Lung (tissue), 12 donors: ENCODE results near the gene WIPI1. TPM values are rescaled to one million over a fixed set of nuclear protein-coding genes. Genes with fewer than 3 reads are reported as not detected.

ENCODE experiments used
- ATAC-seq: fragments of 200-7000 bp; cut with Tn5 transposase; one replicate; pipeline ENCODE4 v1.9.1; 2020; ENCODE audit warnings: moderate number of reproducible peaks; ENCODE audit not compliant: insufficient read depth, low FRiP score
- DNase-seq, 3 donors: peaks; one replicate each; pipeline ENCODE4 v3.0.0-alpha.2; 2013 to 2017
- H3K27ac ChIP-seq, 2 donors: one replicate each; pipeline ENCODE4 v1.5.1; 2013; ENCODE audit warnings: mild to moderate bottlenecking in 2 of 2, moderate library complexity in 2 of 2, control low read depth in 1 of 2, inconsistent platforms in 1 of 2, low read depth in 1 of 2, low read length in 1 of 2
- H3K27me3 ChIP-seq, 3 donors: one replicate each; pipeline ENCODE4 v1.5.1; 2013; ENCODE audit warnings: low read length in 2 of 3; ENCODE audit not compliant: control insufficient read depth in 3 of 3, insufficient read depth in 3 of 3
- H3K36me3 ChIP-seq, 4 donors: one replicate each; pipeline ENCODE4 v1.5.1; 2013; ENCODE audit warnings: low read length in 4 of 4, mild to moderate bottlenecking in 1 of 4, moderate library complexity in 1 of 4; ENCODE audit not compliant: control insufficient read depth in 4 of 4, insufficient read depth in 4 of 4
- H3K4me1 ChIP-seq, 5 donors: one replicate each; pipeline ENCODE4 v1.5.1; 2013; ENCODE audit warnings: low read length in 5 of 5, mild to moderate bottlenecking in 2 of 5, moderate library complexity in 1 of 5; ENCODE audit not compliant: control insufficient read depth in 5 of 5, insufficient read depth in 5 of 5
- H3K4me3 ChIP-seq: one replicate; pipeline ENCODE4 v1.5.1; 2013; ENCODE audit warnings: mild to moderate bottlenecking, control low read depth, moderate library complexity
- H3K9ac ChIP-seq, 2 donors: one replicate each; pipeline ENCODE4 v1.5.1; 2013; ENCODE audit warnings: low read length in 2 of 2, control low read depth in 1 of 2; ENCODE audit not compliant: insufficient read depth in 1 of 2
- H3K9me3 ChIP-seq, 4 donors: one replicate each; pipeline ENCODE4 v1.5.1; 2013; ENCODE audit warnings: low read length in 3 of 4, mild to moderate bottlenecking in 1 of 4, moderate library complexity in 1 of 4; ENCODE audit not compliant: control insufficient read depth in 4 of 4, insufficient read depth in 3 of 4
- WGBS, 2 donors: extraction: QIAGEN DNeasy Blood & Tissue Kit; methylation state at CpG; one replicate each; pipeline ENCODE4 v1.1.7; 2013; 5-methylcytosine and 5-hydroxymethylcytosine counted together
- polyA plus RNA-seq, 2 donors: library from polyadenylated mRNA; stranded (reverse); fragments of 200-250 nt; gene quantifications; one replicate each; pipeline ENCODE4 v1.2.1, GENCODE V29; 2013
- total RNA-seq, 2 donors: library from RNA; depleted of rRNA in 1 of 2; stranded (reverse); fragments of >200 nt in 1 of 2; gene quantifications; one replicate each; pipeline ENCODE4 v1.2.1, GENCODE V29; 2014 to 2021
- TF ChIP-seq, protein P1 (sequence below): IDR thresholded peaks from 2 replicates; pipeline ENCODE4 v1.5.1; 2012; ENCODE audit warnings: mild to moderate bottlenecking; ENCODE audit errors: control extremely low read depth, extremely low read depth
- donor health status: control.
- donor health status: control.
- donor health status: Bipolar disorder and iron deficiency.
- donor health status: healthy.
- donor health status: DM: yes; HTN: yes; CAD: no.

The WIPI1 gene
- total and polyA plus RNA-seq, 4 donors, result 30.4 to 58.5 (median 41.8) TPM

GRCh38 chr17:68450391-68450790 is 6.9 kb downstream of the WIPI1 start:
- Histone ChIP-seq H3K9ac (no peak overlapping the region), H3K4me1 (peaks cover 0 to 10% (median 2%) of the 10 kb centered on the region in 5 donors), H3K9me3 (no peaks in the 10 kb centered on the region), H3K27me3 (no peaks in the 10 kb centered on the region), H3K4me3 (no peak overlapping the region), H3K36me3 (peaks cover 6 to 39% (median 17%) of the 10 kb centered on the region in 4 donors), H3K27ac (no peak overlapping the region)
- ATAC-seq (no peak), DNase-seq (no peak)
- 87 to 90% methylated on average over 8 of the region's 8 CpGs for WGBS, 2 donors
- TF ChIP-seq, protein P1, sequence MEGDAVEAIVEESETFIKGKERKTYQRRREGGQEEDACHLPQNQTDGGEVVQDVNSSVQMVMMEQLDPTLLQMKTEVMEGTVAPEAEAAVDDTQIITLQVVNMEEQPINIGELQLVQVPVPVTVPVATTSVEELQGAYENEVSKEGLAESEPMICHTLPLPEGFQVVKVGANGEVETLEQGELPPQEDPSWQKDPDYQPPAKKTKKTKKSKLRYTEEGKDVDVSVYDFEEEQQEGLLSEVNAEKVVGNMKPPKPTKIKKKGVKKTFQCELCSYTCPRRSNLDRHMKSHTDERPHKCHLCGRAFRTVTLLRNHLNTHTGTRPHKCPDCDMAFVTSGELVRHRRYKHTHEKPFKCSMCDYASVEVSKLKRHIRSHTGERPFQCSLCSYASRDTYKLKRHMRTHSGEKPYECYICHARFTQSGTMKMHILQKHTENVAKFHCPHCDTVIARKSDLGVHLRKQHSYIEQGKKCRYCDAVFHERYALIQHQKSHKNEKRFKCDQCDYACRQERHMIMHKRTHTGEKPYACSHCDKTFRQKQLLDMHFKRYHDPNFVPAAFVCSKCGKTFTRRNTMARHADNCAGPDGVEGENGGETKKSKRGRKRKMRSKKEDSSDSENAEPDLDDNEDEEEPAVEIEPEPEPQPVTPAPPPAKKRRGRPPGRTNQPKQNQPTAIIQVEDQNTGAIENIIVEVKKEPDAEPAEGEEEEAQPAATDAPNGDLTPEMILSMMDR, result no peak

DNA sequence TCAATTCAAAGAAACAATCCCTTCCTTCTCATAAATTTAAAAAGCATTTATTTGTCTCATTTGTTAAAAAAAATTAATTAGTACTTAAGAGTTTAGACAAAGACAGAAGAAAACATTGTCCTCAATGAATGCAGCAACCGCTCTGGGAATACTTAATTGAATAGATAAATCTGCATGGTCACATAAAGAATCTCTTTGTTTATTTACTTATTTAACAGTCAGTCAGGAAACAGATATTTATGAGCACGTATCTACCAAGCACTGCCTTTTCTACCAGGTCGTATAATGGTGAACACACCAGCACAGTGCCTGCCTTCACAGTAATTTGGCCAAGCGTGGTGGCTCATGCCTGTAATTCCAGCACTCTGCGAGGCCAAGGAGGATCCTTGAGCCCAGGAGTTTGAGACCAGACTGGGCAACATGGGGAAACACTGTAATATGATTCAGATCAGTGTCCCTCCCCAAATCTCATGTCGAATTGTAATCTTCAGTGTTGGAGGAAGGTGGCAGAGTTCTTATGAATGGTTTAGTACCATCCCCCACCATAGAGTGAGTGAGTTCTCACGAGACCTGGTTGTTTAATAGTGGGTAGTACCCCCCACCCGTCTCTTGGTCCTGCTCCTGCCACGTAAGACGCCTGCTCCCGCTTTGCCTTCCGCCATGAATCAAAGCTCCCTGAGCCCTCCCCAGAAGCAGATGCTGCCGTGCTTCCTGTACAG is 8.1 kb downstream of the WIPI1 start:
- peaks cover 0 to 9% (median 0%) of the 10 kb centered on the region in 5 donors for H3K4me1 ChIP-seq
- no peak overlapping the region for H3K27ac ChIP-seq
- WGBS, 2 donors, result 91 to 92% methylated on average over 13 of the region's 13 CpGs
- peaks cover 6 to 42% (median 18%) of the 10 kb centered on the region in 4 donors for H3K36me3 ChIP-seq
- ATAC-seq, result no peak
- no peak overlapping the region for H3K9ac ChIP-seq
- TF ChIP-seq, protein P1, result no peak
- H3K9me3 ChIP-seq, result no peaks in the 10 kb centered on the region
- H3K27me3 ChIP-seq, result no peaks in the 10 kb centered on the region
- H3K4me3 ChIP-seq, result no peak overlapping the region
- no peak for DNase-seq

DNA sequence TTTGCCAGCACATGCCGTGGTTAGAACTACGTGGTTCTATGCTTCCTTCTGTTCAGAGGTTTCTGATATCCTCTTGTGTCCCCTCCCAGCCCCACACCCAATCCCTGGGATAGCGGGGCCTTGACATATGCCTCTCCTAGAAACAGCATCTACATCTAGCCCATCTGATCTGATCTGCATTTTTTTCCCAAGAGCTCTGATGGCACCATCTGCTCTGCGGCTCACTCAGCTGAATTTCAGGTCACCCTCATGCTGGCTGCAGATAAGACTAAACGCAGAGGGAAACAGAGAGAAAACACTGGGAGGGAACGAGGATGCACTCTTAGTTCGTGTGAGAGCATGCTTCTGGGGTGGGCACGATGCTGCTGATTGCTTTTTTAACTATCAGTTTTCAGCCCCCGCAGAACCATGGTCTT is 10.7 kb downstream of the WIPI1 start:
- no peaks in the 10 kb centered on the region for H3K9me3 ChIP-seq
- peaks cover 5 to 47% (median 19%) of the 10 kb centered on the region in 4 donors for H3K36me3 ChIP-seq
- DNase-seq, result no peak
- H3K27ac ChIP-seq, result no peak overlapping the region
- H3K4me1 ChIP-seq, result peaks cover 0 to 8% (median under 1%) of the 10 kb centered on the region in 5 donors
- TF ChIP-seq, protein P1, result no peak
- no peak overlapping the region for H3K9ac ChIP-seq
- H3K27me3 ChIP-seq, result no peaks in the 10 kb centered on the region
- no peak overlapping the region for H3K4me3 ChIP-seq
- ATAC-seq, result no peak
- 86 to 87% methylated on average over 9 of the region's 9 CpGs for WGBS, 2 donors
